HG03378 (cell line): Measurements from ENCODE around the gene MTMR3.
"Not testable (repeated sequence)": the region's sequence is repeated elsewhere in the genome, so short reads cannot be mapped to it uniquely, and the experiment has no call there.

Experiments used
- ATAC-seq: cut with Tn5 transposase; IDR thresholded peaks from one replicate; pipeline ENCODE4 v1.9.1; 2021; ENCODE audit warnings: mild to moderate bottlenecking, moderate library complexity; ENCODE audit not compliant: unreplicated experiment

MTMR3 gene

GRCh38 chr22:29954203-29954855, 71.4 kb downstream of the MTMR3 start:
- no peak for ATAC-seq

DNA sequence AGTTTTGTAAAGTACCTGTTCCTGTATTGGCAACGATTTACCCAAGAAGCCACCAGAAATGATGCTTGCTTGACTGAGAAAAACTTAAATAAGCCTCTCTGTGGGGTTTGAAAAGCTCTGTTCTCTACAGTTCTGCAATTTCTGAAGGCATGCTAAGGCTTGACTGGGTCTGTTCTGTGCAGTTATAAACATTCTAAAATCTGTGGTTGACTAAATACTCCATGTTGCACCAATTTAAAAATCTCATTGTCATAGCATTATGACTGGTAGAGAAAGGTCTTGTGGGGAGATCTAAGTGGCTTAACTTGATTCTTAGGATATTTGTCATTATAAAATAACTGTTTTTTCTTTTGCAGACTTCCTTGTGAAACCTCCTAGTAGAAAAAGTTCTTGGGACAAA, 73.7 kb downstream of the MTMR3 start:
- no peak for ATAC-seq

- no peak for ATAC-seq
These were observed 75.2 kb downstream of the MTMR3 start for GRCh38 chr22:29958170-29958569.

GRCh38 chr22:29964776-29965175, 81.8 kb downstream of the MTMR3 start:
- no peak for ATAC-seq

- no peak for ATAC-seq
These were observed 84.5 kb downstream of the MTMR3 start for GRCh38 chr22:29967461-29967860.

GRCh38 chr22:29971607-29972006, 88.6 kb downstream of the MTMR3 start:
- ATAC-seq = no peak

DNA sequence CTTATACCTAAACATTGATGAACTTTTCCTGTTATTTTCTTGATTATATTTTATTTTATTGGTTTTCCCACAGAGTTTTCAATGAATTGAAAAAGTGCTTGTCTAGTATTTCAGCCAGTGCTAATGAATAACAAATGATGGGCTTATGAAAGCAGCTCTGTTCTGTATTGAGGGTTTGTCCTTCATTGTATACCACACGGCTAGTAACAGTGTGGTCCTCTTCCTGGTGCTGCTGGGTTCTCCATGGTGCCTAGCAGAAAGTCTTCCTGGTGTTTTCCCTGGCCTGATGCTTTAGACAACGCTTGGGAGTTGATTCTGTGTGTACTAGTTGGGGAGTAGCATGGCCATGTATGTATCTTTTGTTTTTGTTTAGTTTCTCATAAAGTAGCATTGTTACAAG, 89.1 kb downstream of the MTMR3 start:
- no peak for ATAC-seq

DNA sequence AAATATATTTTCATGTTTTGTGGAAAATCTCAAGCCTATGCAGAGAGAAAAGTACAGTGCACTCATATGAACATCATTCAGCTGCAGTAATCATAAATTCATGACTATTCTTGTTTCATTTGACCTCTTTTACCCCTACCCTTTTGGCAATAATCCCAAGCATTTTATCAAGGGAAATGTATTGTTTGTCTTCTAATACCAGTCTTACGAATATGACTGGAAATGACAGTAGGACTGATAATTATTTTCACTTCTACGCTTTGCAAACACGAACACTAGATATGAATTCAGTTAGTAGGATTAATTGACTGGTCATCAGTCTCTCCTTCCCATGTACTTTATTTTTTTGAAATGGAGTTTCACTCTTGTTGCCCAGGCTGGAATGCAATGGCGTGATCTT, 90.3 kb downstream of the MTMR3 start:
- ATAC-seq = no peak

GRCh38 chr22:29973680-29974079, 90.7 kb downstream of the MTMR3 start:
- not testable (repeated sequence) for ATAC-seq

DNA sequence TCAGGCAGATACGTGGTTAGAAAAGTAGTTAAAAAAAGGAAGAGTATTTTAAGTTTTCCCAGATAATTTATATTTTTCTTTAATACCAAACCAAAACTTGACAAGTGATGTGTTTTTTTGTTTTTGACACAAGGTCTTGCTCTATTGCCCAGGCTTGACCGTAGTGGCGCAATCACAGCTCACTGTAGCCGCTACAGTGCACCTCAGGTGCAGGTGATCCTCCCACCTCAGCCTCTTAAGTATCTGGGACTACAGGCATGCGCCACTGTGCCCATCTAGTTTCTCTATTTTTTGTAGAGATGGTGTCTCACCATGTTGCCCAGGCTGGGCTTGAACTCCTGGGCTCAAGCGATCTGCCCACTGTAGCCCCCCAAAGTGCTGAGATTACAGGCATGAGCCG, 92.5 kb downstream of the MTMR3 start:
- no peak for ATAC-seq

- ATAC-seq = no peak
These were observed 94.1 kb downstream of the MTMR3 start for GRCh38 chr22:29977107-29977506.

- peak; percentile 70 for ATAC-seq
These were observed 96.9 kb downstream of the MTMR3 start for GRCh38 chr22:29979777-29980321.

- no peak for ATAC-seq
These were observed 100.4 kb downstream of the MTMR3 start for GRCh38 chr22:29983296-29983917.

GRCh38 chr22:29985912-29986311, 102.9 kb downstream of the MTMR3 start:
- ATAC-seq = no peak

GRCh38 chr22:29987137-29987536, 104.2 kb downstream of the MTMR3 start:
- ATAC-seq = no peak

DNA sequence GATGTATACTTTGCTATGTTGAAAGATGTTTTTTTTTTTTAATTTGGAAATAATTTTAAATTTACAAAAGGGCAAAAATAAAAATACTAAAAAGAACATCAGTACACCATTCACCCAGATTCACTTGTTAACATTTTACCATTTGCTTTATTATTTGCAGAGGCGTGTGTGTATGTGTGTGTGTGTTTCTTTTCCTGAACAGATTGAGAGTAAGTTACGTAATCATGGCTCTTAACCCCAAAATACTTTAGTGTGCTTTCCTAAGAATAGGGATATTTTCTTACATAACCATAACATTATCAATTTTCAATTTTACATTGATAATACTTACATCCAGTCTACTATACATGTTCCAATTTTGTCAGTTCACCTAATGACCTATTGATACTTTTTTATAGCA, 105.7 kb downstream of the MTMR3 start:
- no peak for ATAC-seq

DNA sequence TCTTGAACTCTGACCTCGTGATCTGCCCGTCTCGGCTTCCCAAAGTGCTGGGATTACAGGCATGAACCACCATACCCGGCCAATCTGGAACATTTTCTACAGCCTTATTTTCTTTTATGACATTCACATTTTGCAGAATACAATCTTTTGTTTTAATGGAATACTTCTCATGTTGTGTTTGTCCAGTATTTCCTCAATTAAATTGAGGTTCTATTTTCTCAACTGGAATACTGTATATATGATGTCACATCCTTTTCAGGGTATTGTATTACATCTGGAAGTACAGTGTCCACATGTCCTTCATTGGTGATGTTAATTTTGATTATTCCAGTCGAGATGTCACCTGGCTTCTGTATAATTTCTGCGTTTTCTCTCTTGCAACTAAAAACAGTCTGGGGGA, 106.5 kb downstream of the MTMR3 start:
- ATAC-seq = no peak

DNA sequence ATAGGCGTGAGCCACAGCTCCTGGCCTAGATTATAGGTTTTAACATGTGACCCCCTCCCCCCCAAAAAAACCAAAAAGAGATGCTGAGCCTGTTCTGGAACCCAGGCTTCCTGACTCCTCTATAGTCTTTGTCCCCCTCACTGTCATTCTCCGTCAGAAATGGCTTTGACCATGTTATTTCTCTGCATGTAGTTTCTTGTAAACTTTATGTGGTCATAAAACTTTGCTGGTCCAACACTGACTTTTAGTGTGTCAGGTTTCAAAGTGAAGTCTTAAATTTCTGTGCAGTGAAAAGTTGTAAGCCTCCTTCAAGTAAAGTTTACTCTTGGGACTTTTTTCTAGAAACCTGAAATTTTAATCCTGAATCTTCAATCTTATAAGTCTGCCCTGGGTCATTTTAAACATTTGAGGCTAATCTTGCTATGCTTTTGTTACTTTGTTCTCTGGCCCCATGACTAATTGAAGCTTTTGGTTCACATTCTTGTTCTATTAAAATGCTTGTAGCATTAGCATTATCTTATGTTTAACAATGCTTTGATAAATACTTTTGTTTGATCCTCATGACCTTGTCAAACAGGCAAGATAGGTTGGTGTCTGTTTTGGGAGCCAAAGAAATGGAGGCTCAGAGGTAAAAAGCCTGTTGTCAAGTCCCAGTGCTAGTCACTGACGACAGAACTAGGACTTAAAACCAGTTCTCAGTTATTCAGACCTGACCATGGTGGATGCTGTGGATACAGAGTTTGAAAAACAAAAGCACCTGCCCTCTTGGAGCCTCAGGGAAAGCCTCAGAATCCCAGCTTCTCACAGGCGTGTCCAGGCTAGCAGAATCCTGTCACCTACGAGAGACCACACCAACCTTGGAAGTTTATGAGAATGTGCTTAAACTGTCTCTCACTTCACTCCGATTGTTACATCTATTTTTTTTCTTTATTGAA, 109.6 kb downstream of the MTMR3 start:
- no peak for ATAC-seq

- ATAC-seq = no peak
These were observed 111.2 kb downstream of the MTMR3 start for GRCh38 chr22:29994027-29994715.

GRCh38 chr22:29994943-29995342, 112.0 kb downstream of the MTMR3 start:
- no peak for ATAC-seq

DNA sequence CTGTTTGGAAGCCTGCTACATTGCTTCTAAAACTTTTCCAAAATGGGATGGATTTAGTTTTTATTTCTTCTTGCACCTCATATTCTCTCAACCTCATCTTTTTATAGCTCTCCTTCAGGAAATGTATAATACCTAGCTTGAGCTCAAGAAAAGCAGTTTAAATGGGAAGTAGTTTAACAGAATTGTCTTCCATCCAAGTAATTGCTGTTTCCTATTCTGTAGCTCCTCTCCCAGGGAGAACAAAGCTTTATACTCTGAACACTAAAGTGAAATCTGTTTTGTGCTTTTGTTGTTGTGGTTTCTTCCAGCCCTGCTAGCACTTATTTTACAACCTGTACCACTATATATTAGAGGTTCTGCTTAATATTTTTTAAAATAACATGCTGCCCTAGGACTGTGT, 114.1 kb downstream of the MTMR3 start:
- ATAC-seq = no peak
